K562 (cell line): Measurements from ENCODE around the gene TXNRD2. TPM values are rescaled to one million over a fixed set of nuclear protein-coding genes. Genes with fewer than 3 reads are reported as not detected.
A peak's percentile ranks its signal among the peaks of the same experiment; 100 is the strongest.

Source experiments
- CREBBP ChIP-seq: IDR thresholded peaks from one replicate; pipeline ENCODE4 v1.6.1; 2012; ENCODE audit warnings: low read depth, mild to moderate bottlenecking, control low read depth, inconsistent platforms, low read length
- DDX20 ChIP-seq: fragments of 450-650 bp; IDR thresholded peaks from 2 replicates; pipeline ENCODE4 v1.6.1; 2016; ENCODE audit warnings: missing genetic modification characterization, low read depth, mild to moderate bottlenecking, missing compliant biosample characterization, moderate library complexity
- EZH2 ChIP-seq: IDR thresholded peaks from 2 replicates; pipeline ENCODE4 v1.6.1; 2012; ENCODE audit warnings: low read depth, mild to moderate bottlenecking, inconsistent platforms, low read length, borderline replicate concordance
- HCFC1 ChIP-seq: IDR thresholded peaks from 2 replicates; pipeline ENCODE4 v1.6.1; 2012; ENCODE audit warnings: low read depth, low read length, improper control_type of control experiment
- KLF13 ChIP-seq: fragments of 450-650 bp; IDR thresholded peaks from 2 replicates; pipeline ENCODE4 v1.6.1; 2016; ENCODE audit warnings: missing genetic modification characterization, low read depth, mild to moderate bottlenecking, missing compliant biosample characterization, moderate library complexity, borderline replicate concordance
- MBD2 ChIP-seq: sonication (generic); IDR thresholded peaks from 2 replicates; pipeline ENCODE4 v1.6.1; 2016; ENCODE audit warnings: low read depth, borderline replicate concordance
- MCM5 ChIP-seq: fragments of 450-650 bp; IDR thresholded peaks from 2 replicates; pipeline ENCODE4 v1.6.1; 2016; ENCODE audit warnings: low read depth
- MECOM ChIP-seq: fragments of 250-450 bp; sonication (Bioruptor Pico); IDR thresholded peaks from 2 replicates; pipeline ENCODE4 v1.8.0; 2022; ENCODE audit warnings: inconsistent platforms
- NCOA6 ChIP-seq: fragments of 450-650 bp; IDR thresholded peaks from 2 replicates; pipeline ENCODE4 v1.6.1; 2017; ENCODE audit warnings: mild to moderate bottlenecking
- NR4A1 ChIP-seq, 2 experiments: fragments of 250-450 bp in 1 of 2; fragments of 450-650 bp in 1 of 2; sonication (Bioruptor Pico) in 1 of 2; IDR thresholded peaks; 2 replicates each; pipeline versions ENCODE4 v1.4.0 to v1.6.1; 2016 to 2020; ENCODE audit warnings: mild to moderate bottlenecking in 2 of 2, missing compliant biosample characterization in 1 of 2, missing genetic modification characterization in 1 of 2, moderate library complexity in 1 of 2
- POLR2AphosphoS5 ChIP-seq: IDR thresholded peaks from 2 replicates; pipeline ENCODE4 v1.6.1; 2011; ENCODE audit warnings: mild to moderate bottlenecking, low read depth, low read length, moderate library complexity; ENCODE audit not compliant: control insufficient read depth, insufficient read depth
- RCOR1 ChIP-seq, 2 experiments: IDR thresholded peaks; 2 replicates each; pipeline ENCODE4 v1.6.1; 2012; ENCODE audit warnings: low read depth in 2 of 2, low read length in 2 of 2, borderline replicate concordance in 1 of 2, improper control_type of control experiment in 1 of 2
- U2AF2 ChIP-seq: fragments of 200-400 bp; formaldehyde crosslinking; optimal IDR thresholded peaks from 2 replicates; pipeline ENCODE3; 2017; ENCODE audit warnings: low read depth, mild to moderate bottlenecking, low read length
- ZFPM2 ChIP-seq: fragments of 250-450 bp; sonication (Bioruptor Pico); IDR thresholded peaks from 2 replicates; pipeline ENCODE4 v1.5.1; 2022; ENCODE audit warnings: mild to moderate bottlenecking
- ZNF124 ChIP-seq: sonication (generic); formaldehyde crosslinking; IDR thresholded peaks from 2 replicates; pipeline ENCODE4 v1.8.1; 2022; ENCODE audit warnings: missing genetic modification reagents
- ZNF217 ChIP-seq: sonication (generic); formaldehyde crosslinking; IDR thresholded peaks from 2 replicates; pipeline ENCODE4 v1.8.0; 2022; ENCODE audit warnings: mild to moderate bottlenecking, missing genetic modification reagents
- ZNF586 ChIP-seq: fragments of 450-650 bp; formaldehyde crosslinking; conservative IDR thresholded peaks from 2 replicates; pipeline ENCODE4 v1.4.0; 2020; ENCODE audit warnings: mild to moderate bottlenecking, moderate library complexity
- ZNF644 ChIP-seq: fragments of 200-800 bp; sonication (Bioruptor generic); IDR thresholded peaks from 2 replicates; pipeline ENCODE4 v1.6.1; 2016; ENCODE audit warnings: low read depth, missing genetic modification characterization, missing compliant biosample characterization
- polyA plus RNA-seq, 8 experiments: library from polyadenylated mRNA; depleted of rRNA in 4 of 8; stranded (reverse) in 5 of 8; unstranded in 3 of 8; fragments of >200 nt; fragmentation: Nextera tagmentation in 2 of 8; fragmentation: Illumina TruSeq in 1 of 8; extraction: Ambion mirVana in 2 of 8; extraction: Trizol in 1 of 8; gene quantifications; 2 replicates each; pipeline versions ENCODE4 v1.2.1 to v1.2.3, GENCODE V29; 2011 to 2014; ENCODE audit warnings: inconsistent platforms in 1 of 8, missing spikeins in 1 of 8
- total RNA-seq, 7 experiments: library from RNA; depleted of rRNA in 6 of 7; stranded (reverse); fragments of >200 nt in 6 of 7; fragmentation: Illumina TruSeq in 2 of 7; extraction: Trizol in 2 of 7; gene quantifications; 2 replicates each; pipeline versions ENCODE4 v1.2.1 to v1.2.3, GENCODE V29; 2011 to 2021; ENCODE audit warnings: low replicate concordance in 1 of 7
- TF ChIP-seq, protein P1 (sequence below): fragments of 150-350 bp; conservative IDR thresholded peaks from 2 replicates; pipeline ENCODE4 v1.6.1; 2014; ENCODE audit warnings: low read length
- TF ChIP-seq, protein P2 (sequence below): fragments of 250-450 bp; sonication (Bioruptor Pico); IDR thresholded peaks from 2 replicates; pipeline ENCODE4 v1.8.0; 2021; ENCODE audit warnings: mild to moderate bottlenecking, moderate library complexity
- TF ChIP-seq, protein P3 (sequence below), 2 experiments: fragments of 450-650 bp; conservative IDR thresholded peaks; 2 replicates each; pipeline ENCODE4 v1.6.1; 2017; ENCODE audit warnings: mild to moderate bottlenecking in 2 of 2, moderate library complexity in 2 of 2

The TXNRD2 gene
- total and polyA plus RNA-seq, 9 of the 15 experiments (the other 6 are each of a cell fraction or from before 2014, with no cell fraction given): 3.3 to 80.2 (median 49.4) TPM

DNA sequence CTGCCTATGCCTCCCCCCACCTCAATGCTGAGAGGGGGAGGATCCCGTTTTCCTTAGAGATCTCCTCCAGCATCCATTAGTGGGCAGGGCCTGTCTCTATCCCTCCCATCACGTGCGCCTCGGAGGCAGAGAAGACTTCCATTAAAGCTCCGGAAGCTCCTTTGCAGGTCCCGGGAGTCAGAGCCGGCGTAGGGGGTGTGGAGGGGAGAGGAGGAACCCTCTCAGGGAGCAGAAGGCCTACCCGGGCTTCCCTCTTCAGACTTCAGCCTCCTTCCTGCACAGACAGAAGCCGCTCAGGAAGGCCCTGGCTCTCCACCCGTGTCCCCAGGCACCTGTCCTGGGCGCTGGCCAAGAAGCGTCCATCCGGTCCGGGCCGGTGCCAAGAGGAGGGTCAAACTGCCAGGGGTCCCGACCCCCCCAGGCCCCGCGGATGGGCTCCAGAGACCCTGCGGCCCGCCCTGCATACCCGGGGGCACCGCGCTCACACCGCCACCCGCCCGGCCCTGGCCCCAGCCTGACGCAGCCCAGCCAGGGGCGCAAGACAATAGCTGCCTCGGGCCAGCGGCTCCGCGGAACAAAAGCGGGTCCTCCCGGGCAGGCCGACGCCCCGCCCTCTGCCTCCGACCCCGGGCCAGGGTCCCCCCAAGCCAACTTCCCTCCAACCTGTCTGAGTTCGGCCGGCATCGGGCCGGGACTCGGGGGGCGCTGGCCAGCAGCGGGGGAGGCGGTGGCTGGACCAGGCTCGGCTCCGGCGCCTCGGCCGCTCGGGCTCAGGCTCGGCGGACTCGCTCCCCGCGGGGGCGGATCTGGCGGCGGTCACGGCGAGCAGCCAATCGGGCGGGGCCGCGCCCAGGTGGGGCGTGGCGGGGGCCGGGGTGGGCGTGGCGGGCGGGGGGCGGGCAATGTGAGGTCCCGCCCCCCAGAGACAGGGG lies 45.1 kb upstream of the TXNRD2 start (continued):
- TF ChIP-seq ZNF586 (CRISPR knock-in tag): no peak
- 0 out of 4 replicates have a peak, but pooled peaks of 1 of the 2 experiments have one; percentile 28 for TF ChIP-seq RCOR1 (IDR thresholded peaks at IDR 0.05; ENCODE audit: borderline replicate concordance in 1 of 2, low read depth in 2 of 2, low read length in 2 of 2)
- TF ChIP-seq, protein P1, sequence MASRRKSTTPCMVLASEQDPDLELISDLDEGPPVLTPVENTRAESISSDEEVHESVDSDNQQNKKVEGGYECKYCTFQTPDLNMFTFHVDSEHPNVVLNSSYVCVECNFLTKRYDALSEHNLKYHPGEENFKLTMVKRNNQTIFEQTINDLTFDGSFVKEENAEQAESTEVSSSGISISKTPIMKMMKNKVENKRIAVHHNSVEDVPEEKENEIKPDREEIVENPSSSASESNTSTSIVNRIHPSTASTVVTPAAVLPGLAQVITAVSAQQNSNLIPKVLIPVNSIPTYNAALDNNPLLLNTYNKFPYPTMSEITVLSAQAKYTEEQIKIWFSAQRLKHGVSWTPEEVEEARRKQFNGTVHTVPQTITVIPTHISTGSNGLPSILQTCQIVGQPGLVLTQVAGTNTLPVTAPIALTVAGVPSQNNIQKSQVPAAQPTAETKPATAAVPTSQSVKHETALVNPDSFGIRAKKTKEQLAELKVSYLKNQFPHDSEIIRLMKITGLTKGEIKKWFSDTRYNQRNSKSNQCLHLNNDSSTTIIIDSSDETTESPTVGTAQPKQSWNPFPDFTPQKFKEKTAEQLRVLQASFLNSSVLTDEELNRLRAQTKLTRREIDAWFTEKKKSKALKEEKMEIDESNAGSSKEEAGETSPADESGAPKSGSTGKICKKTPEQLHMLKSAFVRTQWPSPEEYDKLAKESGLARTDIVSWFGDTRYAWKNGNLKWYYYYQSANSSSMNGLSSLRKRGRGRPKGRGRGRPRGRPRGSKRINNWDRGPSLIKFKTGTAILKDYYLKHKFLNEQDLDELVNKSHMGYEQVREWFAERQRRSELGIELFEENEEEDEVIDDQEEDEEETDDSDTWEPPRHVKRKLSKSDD: peak; percentile 90
- TF ChIP-seq MCM5: no peak
- no peak for TF ChIP-seq EZH2
- TF ChIP-seq HCFC1: peak; percentile 33
- no peak for TF ChIP-seq ZNF217 (CRISPR knock-in tag)
- TF ChIP-seq KLF13: peak; percentile 73; the same call in 1 of the 2 replicates
- no peak for TF ChIP-seq MBD2
- TF ChIP-seq MECOM (CRISPR knock-in tag): no peak
- TF ChIP-seq DDX20 (tag): no peak
- no peak for TF ChIP-seq ZNF124
- TF ChIP-seq, protein P2, sequence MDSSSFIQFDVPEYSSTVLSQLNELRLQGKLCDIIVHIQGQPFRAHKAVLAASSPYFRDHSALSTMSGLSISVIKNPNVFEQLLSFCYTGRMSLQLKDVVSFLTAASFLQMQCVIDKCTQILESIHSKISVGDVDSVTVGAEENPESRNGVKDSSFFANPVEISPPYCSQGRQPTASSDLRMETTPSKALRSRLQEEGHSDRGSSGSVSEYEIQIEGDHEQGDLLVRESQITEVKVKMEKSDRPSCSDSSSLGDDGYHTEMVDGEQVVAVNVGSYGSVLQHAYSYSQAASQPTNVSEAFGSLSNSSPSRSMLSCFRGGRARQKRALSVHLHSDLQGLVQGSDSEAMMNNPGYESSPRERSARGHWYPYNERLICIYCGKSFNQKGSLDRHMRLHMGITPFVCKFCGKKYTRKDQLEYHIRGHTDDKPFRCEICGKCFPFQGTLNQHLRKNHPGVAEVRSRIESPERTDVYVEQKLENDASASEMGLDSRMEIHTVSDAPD (CRISPR knock-in tag): no peak
- no peak for TF ChIP-seq CREBBP
- TF ChIP-seq ZNF644 (tag): no peak
- TF ChIP-seq NR4A1 (CRISPR knock-in tag; IDR thresholded peaks at IDR 0.05): no peak
- peak; percentile 80 for TF ChIP-seq NR4A1 (tag; IDR thresholded peaks at IDR 0.05)
- TF ChIP-seq ZFPM2: peak; percentile 84; the same call in 1 of the 2 replicates
- TF ChIP-seq, protein P3, sequence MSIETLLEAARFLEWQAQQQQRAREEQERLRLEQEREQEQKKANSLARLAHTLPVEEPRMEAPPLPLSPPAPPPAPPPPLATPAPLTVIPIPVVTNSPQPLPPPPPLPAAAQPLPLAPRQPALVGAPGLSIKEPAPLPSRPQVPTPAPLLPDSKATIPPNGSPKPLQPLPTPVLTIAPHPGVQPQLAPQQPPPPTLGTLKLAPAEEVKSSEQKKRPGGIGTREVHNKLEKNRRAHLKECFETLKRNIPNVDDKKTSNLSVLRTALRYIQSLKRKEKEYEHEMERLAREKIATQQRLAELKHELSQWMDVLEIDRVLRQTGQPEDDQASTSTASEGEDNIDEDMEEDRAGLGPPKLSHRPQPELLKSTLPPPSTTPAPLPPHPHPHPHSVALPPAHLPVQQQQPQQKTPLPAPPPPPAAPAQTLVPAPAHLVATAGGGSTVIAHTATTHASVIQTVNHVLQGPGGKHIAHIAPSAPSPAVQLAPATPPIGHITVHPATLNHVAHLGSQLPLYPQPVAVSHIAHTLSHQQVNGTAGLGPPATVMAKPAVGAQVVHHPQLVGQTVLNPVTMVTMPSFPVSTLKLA (conservative IDR thresholded peaks at IDR 0.05): no peak
- TF ChIP-seq U2AF2: no peak
- no peak for TF ChIP-seq NCOA6
- no peak for TF ChIP-seq POLR2AphosphoS5
